HepG2 (cell line): ENCODE results near the gene HOXA10. TPM values are rescaled to one million over a fixed set of nuclear protein-coding genes. Genes with fewer than 3 reads are reported as not detected.

Experiments used
- ARNT ChIP-seq: fragments of 450-650 bp; IDR thresholded peaks from 2 replicates; pipeline ENCODE4 v1.6.1; 2017
- CEBPG ChIP-seq: IDR thresholded peaks from 2 replicates; pipeline ENCODE4 v1.6.1; 2016
- DR1 ChIP-seq: sonication (generic); formaldehyde crosslinking; IDR thresholded peaks from 2 replicates; pipeline ENCODE4 v1.8.0; 2021; ENCODE audit warnings: mild to moderate bottlenecking, missing genetic modification reagents, inconsistent platforms
- EP300 ChIP-seq, 3 experiments: sonication (generic) in 1 of 3; formaldehyde crosslinking in 1 of 3; IDR thresholded peaks; 2 replicates each; pipeline versions ENCODE4 v1.5.1 to v1.6.1; 2011 to 2020; ENCODE audit warnings: low read depth in 2 of 3, low read length in 2 of 3, borderline replicate concordance in 1 of 3, improper control_type of control experiment in 1 of 3, mild to moderate bottlenecking in 1 of 3, missing genetic modification reagents in 1 of 3, moderate library complexity in 1 of 3
- JARID2 ChIP-seq: sonication (generic); formaldehyde crosslinking; IDR thresholded peaks from 2 replicates; pipeline ENCODE4 v1.8.1; 2023; ENCODE audit warnings: missing genetic modification reagents, inconsistent platforms; ENCODE audit not compliant: insufficient replicate concordance
- KAT2B ChIP-seq: fragments of 150-350 bp; IDR thresholded peaks from 2 replicates; pipeline ENCODE4 v1.6.1; 2014; ENCODE audit warnings: low read depth, low read length, borderline replicate concordance
- NFKB2 ChIP-seq: sonication (generic); formaldehyde crosslinking; IDR thresholded peaks from 2 replicates; pipeline ENCODE4 v1.4.0; 2020; ENCODE audit warnings: missing genetic modification reagents, borderline replicate concordance
- NR2C2 ChIP-seq: sonication (generic); formaldehyde crosslinking; IDR thresholded peaks from 2 replicates; pipeline ENCODE4 v1.4.0; 2020; ENCODE audit warnings: missing genetic modification reagents, mild to moderate bottlenecking, moderate library complexity, borderline replicate concordance
- NR2F1 ChIP-seq, 2 experiments: fragments of 450-650 bp in 1 of 2; formaldehyde crosslinking in 1 of 2; IDR thresholded peaks; 2 replicates each; pipeline versions ENCODE4 v1.5.0 to v1.6.1; 2016 to 2020; ENCODE audit warnings: mild to moderate bottlenecking in 1 of 2, missing compliant biosample characterization in 1 of 2, missing genetic modification reagents in 1 of 2, moderate library complexity in 1 of 2
- REL ChIP-seq: sonication (generic); formaldehyde crosslinking; conservative IDR thresholded peaks from 2 replicates; pipeline ENCODE4 v1.8.0; 2022; ENCODE audit warnings: mild to moderate bottlenecking, missing genetic modification reagents, moderate library complexity
- SOX5 ChIP-seq: IDR thresholded peaks from 2 replicates; pipeline ENCODE4 v1.6.1; 2016; ENCODE audit warnings: borderline replicate concordance
- XBP1 ChIP-seq: sonication (generic); formaldehyde crosslinking; IDR thresholded peaks from 2 replicates; pipeline ENCODE4 v1.5.0; 2020; ENCODE audit warnings: missing genetic modification reagents
- ZC3H4 ChIP-seq: sonication (generic); formaldehyde crosslinking; IDR thresholded peaks from 2 replicates; pipeline ENCODE4 v1.4.0; 2020; ENCODE audit warnings: missing genetic modification reagents, borderline replicate concordance
- ZFP37 ChIP-seq: sonication (generic); formaldehyde crosslinking; IDR thresholded peaks from 2 replicates; pipeline ENCODE4 v1.4.0; 2020; ENCODE audit warnings: missing genetic modification reagents, borderline replicate concordance
- ZNF501 ChIP-seq: sonication (generic); formaldehyde crosslinking; IDR thresholded peaks from 2 replicates; pipeline ENCODE4 v1.5.1; 2020; ENCODE audit warnings: mild to moderate bottlenecking, moderate library complexity, missing genetic modification reagents
- ZNF572 ChIP-seq: sonication (generic); formaldehyde crosslinking; IDR thresholded peaks from 2 replicates; pipeline ENCODE4 v1.5.1; 2020; ENCODE audit warnings: mild to moderate bottlenecking, missing genetic modification reagents
- ZNF574 ChIP-seq: sonication (generic); formaldehyde crosslinking; IDR thresholded peaks from 2 replicates; pipeline ENCODE4 v1.4.0; 2020; ENCODE audit warnings: missing genetic modification reagents
- ZNF605 ChIP-seq: sonication (generic); formaldehyde crosslinking; IDR thresholded peaks from 2 replicates; pipeline ENCODE4 v1.8.0; 2022; ENCODE audit warnings: mild to moderate bottlenecking, missing genetic modification reagents
- ZNF660 ChIP-seq: sonication (generic); formaldehyde crosslinking; IDR thresholded peaks from 2 replicates; pipeline ENCODE4 v1.5.1; 2020; ENCODE audit warnings: mild to moderate bottlenecking, low read depth, missing genetic modification reagents, borderline replicate concordance
- ZNF749 ChIP-seq: sonication (generic); formaldehyde crosslinking; IDR thresholded peaks from 2 replicates; pipeline ENCODE4 v1.8.0; 2022; ENCODE audit warnings: mild to moderate bottlenecking, missing genetic modification reagents, moderate library complexity, borderline replicate concordance
- ZNF816 ChIP-seq: sonication (generic); formaldehyde crosslinking; IDR thresholded peaks from 2 replicates; pipeline ENCODE4 v1.8.0; 2022; ENCODE audit warnings: missing genetic modification reagents, mild to moderate bottlenecking, borderline replicate concordance
- ZNF879 ChIP-seq: sonication (generic); formaldehyde crosslinking; IDR thresholded peaks from 2 replicates; pipeline ENCODE4 v1.8.1; 2023; ENCODE audit warnings: missing genetic modification reagents
- polyA plus RNA-seq, 8 experiments: library from polyadenylated mRNA; depleted of rRNA in 3 of 8; stranded (reverse) in 7 of 8; unstranded in 1 of 8; fragments of >200 nt; fragmentation: Illumina TruSeq in 4 of 8; extraction: Trizol in 4 of 8; gene quantifications; 2 replicates each; pipeline versions ENCODE4 v1.2.1 to v1.2.3, GENCODE V29; 2011 to 2016; ENCODE audit warnings: low read depth in 4 of 8, missing spikeins in 1 of 8, mixed read lengths in 1 of 8; ENCODE audit not compliant: insufficient read depth in 1 of 8
- total RNA-seq, 5 experiments: library from RNA; depleted of rRNA; stranded (reverse); fragments of >200 nt; fragmentation: Illumina TruSeq; extraction: Trizol; gene quantifications; 2 replicates each; pipeline ENCODE4 v1.2.3, GENCODE V29; 2016; ENCODE audit warnings: low read depth in 1 of 5
- TF ChIP-seq, protein P1 (sequence below), 2 experiments: sonication (generic) in 1 of 2; formaldehyde crosslinking in 1 of 2; IDR thresholded peaks; 2 replicates each; pipeline versions ENCODE4 v1.4.0 to v1.6.1; 2018 to 2020; ENCODE audit warnings: missing genetic modification reagents in 2 of 2, borderline replicate concordance in 1 of 2, low read depth in 1 of 2, mild to moderate bottlenecking in 1 of 2, missing biosample characterization in 1 of 2
- TF ChIP-seq, protein P2 (sequence below): sonication (generic); formaldehyde crosslinking; IDR thresholded peaks from 2 replicates; pipeline ENCODE4 v1.5.0; 2020; ENCODE audit warnings: missing genetic modification reagents

The HOXA10 gene
- total and polyA plus RNA-seq, 2 of the 13 experiments (the other 11 are each of a cell fraction or from before 2014, with no cell fraction given) = not detected

GRCh38 chr7:27122077-27122910 is 51.8 kb downstream of the HOXA10 start (continued):
- TF ChIP-seq, protein P1, sequence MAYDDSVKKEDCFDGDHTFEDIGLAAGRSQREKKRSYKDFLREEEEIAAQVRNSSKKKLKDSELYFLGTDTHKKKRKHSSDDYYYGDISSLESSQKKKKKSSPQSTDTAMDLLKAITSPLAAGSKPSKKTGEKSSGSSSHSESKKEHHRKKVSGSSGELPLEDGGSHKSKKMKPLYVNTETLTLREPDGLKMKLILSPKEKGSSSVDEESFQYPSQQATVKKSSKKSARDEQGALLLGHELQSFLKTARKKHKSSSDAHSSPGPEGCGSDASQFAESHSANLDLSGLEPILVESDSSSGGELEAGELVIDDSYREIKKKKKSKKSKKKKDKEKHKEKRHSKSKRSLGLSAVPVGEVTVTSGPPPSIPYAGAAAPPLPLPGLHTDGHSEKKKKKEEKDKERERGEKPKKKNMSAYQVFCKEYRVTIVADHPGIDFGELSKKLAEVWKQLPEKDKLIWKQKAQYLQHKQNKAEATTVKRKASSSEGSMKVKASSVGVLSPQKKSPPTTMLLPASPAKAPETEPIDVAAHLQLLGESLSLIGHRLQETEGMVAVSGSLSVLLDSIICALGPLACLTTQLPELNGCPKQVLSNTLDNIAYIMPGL (CRISPR knock-in tag; IDR thresholded peaks at IDR 0.05; ENCODE audit: borderline replicate concordance in 1 of 2, low read depth in 1 of 2) = peak; percentile 13 to 69; a peak in 2 of 4 replicates
- TF ChIP-seq ARNT = no peak
- peak; percentile 68 for TF ChIP-seq ZNF605 (CRISPR knock-in tag)
- no peak for TF ChIP-seq ZNF660 (CRISPR knock-in tag)
- TF ChIP-seq XBP1 (CRISPR knock-in tag) = no peak
- TF ChIP-seq ZFP37 = no peak
- TF ChIP-seq ZNF501 (CRISPR knock-in tag) = peak; percentile 76
- peak; percentile 23; the same call in 1 of the 2 replicates for TF ChIP-seq SOX5 (CRISPR knock-in tag)
- TF ChIP-seq DR1 (CRISPR knock-in tag) = peak; percentile 80; the same call in 1 of the 2 replicates
- TF ChIP-seq ZC3H4 = no peak; the same call in 1 of the 2 replicates
- TF ChIP-seq ZNF749 (CRISPR knock-in tag) = no peak
- TF ChIP-seq KAT2B = no peak
- no peak for TF ChIP-seq JARID2 (CRISPR knock-in tag)
- peak; percentile 57; the same call in 1 of the 2 replicates for TF ChIP-seq NFKB2 (CRISPR knock-in tag)
- TF ChIP-seq CEBPG (CRISPR knock-in tag) = peak; percentile 13; the same call in 1 of the 2 replicates
- no peak for TF ChIP-seq REL
- no peak for TF ChIP-seq ZNF879 (CRISPR knock-in tag)
- peak; percentile 18; the same call in 1 of the 2 replicates for TF ChIP-seq ZNF816
- TF ChIP-seq, protein P2, sequence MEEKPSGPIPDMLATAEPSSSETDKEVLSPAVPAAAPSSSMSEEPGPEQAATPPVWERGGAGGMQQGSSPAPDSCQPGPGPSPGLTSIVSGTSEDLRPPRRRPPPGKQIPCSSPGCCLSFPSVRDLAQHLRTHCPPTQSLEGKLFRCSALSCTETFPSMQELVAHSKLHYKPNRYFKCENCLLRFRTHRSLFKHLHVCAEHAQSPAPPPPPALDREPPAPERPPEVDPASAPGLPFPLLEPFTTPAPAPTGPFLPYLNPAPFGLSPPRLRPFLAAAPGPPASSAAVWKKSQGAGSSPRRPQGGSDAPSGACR = no peak
- 0 out of 4 replicates have a peak, but pooled peaks of 1 of the 2 experiments have one; percentile 13 for TF ChIP-seq NR2F1 (CRISPR knock-in tag; IDR thresholded peaks at IDR 0.05)
- TF ChIP-seq EP300 (IDR thresholded peaks at IDR 0.05; ENCODE audit: low read depth in 2 of 2, low read length in 2 of 2) = peak; percentile 64 to 79; a peak in 3 of 4 replicates
- peak; percentile 41; the same call in 1 of the 2 replicates for TF ChIP-seq EP300 (CRISPR knock-in tag; IDR thresholded peaks at IDR 0.05; ENCODE audit: borderline replicate concordance)
- no peak for TF ChIP-seq NR2C2 (CRISPR knock-in tag)
- no peak for TF ChIP-seq ZNF572 (CRISPR knock-in tag)
- TF ChIP-seq ZNF574 (CRISPR knock-in tag) = peak; percentile 75
